Astrocyte (in vitro differentiated cells and primary cell): ENCODE data around the gene EXD3.

ENCODE experiments used
- EZH2 ChIP-seq: IDR thresholded peaks from 2 replicates; pipeline ENCODE4 v1.6.1; 2012; ENCODE audit warnings: mild to moderate bottlenecking, low read length, inconsistent platforms; ENCODE audit not compliant: insufficient read depth
- TF ChIP-seq, protein P1 (sequence below): IDR thresholded peaks from 2 replicates; pipeline ENCODE4 v1.5.1; 2011; ENCODE audit warnings: low read depth, mild to moderate bottlenecking, inconsistent platforms, low read length, moderate library complexity; ENCODE audit not compliant: insufficient read depth

DNA sequence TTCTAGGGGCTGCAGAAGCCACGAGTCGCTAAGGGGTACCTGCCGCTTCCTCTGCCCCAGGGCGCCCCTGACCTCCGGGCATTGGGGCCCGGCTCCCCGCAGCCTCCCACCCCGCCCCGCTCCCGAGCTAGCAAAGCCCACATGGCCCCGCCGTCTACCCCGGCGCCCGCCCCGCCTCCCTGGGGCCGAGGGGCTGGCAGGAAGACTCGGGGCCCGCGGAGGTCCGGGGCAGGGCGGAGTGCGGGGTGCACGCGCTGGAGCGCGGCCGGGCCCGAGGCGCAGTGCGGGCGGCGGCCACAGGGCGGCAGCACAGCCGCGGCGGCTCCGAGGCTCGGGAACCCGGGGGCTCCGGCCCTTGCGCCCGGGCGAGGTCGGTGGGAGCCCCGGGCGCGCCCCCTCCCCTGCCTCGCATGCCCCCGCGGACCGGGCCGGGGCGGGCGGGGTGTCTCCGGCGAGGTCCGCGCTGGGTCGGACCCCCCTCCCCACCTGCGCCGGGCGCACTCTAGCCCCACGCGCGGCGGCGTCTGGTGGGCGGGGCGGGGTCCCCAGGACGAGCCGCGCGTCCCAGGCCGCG, 127.6 kb downstream of the EXD3 start:
- TF ChIP-seq, protein P1, sequence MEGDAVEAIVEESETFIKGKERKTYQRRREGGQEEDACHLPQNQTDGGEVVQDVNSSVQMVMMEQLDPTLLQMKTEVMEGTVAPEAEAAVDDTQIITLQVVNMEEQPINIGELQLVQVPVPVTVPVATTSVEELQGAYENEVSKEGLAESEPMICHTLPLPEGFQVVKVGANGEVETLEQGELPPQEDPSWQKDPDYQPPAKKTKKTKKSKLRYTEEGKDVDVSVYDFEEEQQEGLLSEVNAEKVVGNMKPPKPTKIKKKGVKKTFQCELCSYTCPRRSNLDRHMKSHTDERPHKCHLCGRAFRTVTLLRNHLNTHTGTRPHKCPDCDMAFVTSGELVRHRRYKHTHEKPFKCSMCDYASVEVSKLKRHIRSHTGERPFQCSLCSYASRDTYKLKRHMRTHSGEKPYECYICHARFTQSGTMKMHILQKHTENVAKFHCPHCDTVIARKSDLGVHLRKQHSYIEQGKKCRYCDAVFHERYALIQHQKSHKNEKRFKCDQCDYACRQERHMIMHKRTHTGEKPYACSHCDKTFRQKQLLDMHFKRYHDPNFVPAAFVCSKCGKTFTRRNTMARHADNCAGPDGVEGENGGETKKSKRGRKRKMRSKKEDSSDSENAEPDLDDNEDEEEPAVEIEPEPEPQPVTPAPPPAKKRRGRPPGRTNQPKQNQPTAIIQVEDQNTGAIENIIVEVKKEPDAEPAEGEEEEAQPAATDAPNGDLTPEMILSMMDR = peak; percentile 5
- no peak for TF ChIP-seq EZH2
